NB4 (cell line): ENCODE data around the gene B4GALT5.
"Not testable (repeated sequence)": the region's sequence is repeated elsewhere in the genome, so short reads cannot be mapped to it uniquely, and the experiment has no call there.

Experiments
- DNase-seq: peaks from one replicate; pipeline ENCODE4 v3.0.0; 2010; ENCODE audit warnings: low read depth
- H3K4me3 ChIP-seq: one replicate; pipeline ENCODE4 v1.5.1; 2011; ENCODE audit warnings: mild to moderate bottlenecking, low read depth, low read length, moderate library complexity
- CTCF ChIP-seq: IDR thresholded peaks from one replicate; pipeline ENCODE4 v1.5.1; 2012; ENCODE audit warnings: low read depth, low read length
- MAX ChIP-seq: IDR thresholded peaks from 2 replicates; pipeline ENCODE4 v1.6.1; 2011; ENCODE audit warnings: low read depth, low read length
- MYC ChIP-seq: IDR thresholded peaks from 2 replicates; pipeline ENCODE4 v1.6.1; 2011; ENCODE audit warnings: low read depth, low read length
- POLR2A ChIP-seq: IDR thresholded peaks from 2 replicates; pipeline ENCODE4 v1.6.1; 2011; ENCODE audit warnings: mild to moderate bottlenecking; ENCODE audit not compliant: insufficient read length; ENCODE audit errors: extremely low read depth

The B4GALT5 gene

GRCh38 chr20:49727478-49727877 lies 13.8 kb upstream of the B4GALT5 start:
- no peak overlapping the region for H3K4me3 ChIP-seq
- peak; percentile 90 for DNase-seq
- no peak for TF ChIP-seq MAX
- no peak for TF ChIP-seq POLR2A
- no peak for TF ChIP-seq CTCF
- peak; percentile 31; the same call in 1 of the 2 replicates for TF ChIP-seq MYC

- TF ChIP-seq MAX (no peak), POLR2A (no peak), MYC (no peak), CTCF (no peak)
- peak; percentile 55 for DNase-seq
- no peak overlapping the region for H3K4me3 ChIP-seq
These were observed 12.0 kb upstream of the B4GALT5 start for GRCh38 chr20:49725694-49726093.

- DNase-seq, H3K4me3 ChIP-seq: not testable (repeated sequence)
These were observed 11.5 kb upstream of the B4GALT5 start for GRCh38 chr20:49725224-49725606.

GRCh38 chr20:49724408-49725223 lies 10.9 kb upstream of the B4GALT5 start:
- TF ChIP-seq CTCF (no peak), MYC (no peak), POLR2A (no peak), MAX (no peak)
- H3K4me3 ChIP-seq: peak overlapping the region; percentile 27
- peak; percentile 87 for DNase-seq

- not testable (repeated sequence) for DNase-seq, H3K4me3 ChIP-seq
These were observed 10.1 kb upstream of the B4GALT5 start for GRCh38 chr20:49723758-49724157.

GRCh38 chr20:49721326-49721725 lies 7.6 kb upstream of the B4GALT5 start:
- not testable (repeated sequence) for H3K4me3 ChIP-seq, DNase-seq

- DNase-seq: no peak
- no peak for TF ChIP-seq POLR2A
- TF ChIP-seq MAX: no peak
- TF ChIP-seq CTCF: no peak
- no peak for TF ChIP-seq MYC
- H3K4me3 ChIP-seq: no peak overlapping the region
These were observed 1.8 kb upstream of the B4GALT5 start for GRCh38 chr20:49715466-49715865.
